Germinal center (tissue), 1 donor: Measurements from ENCODE around the gene RCE1.

ENCODE experiments used
- DNase-seq: peaks from one replicate; pipeline ENCODE4 v3.0.0; 2012; ENCODE audit warnings: mixed read lengths, low spot score

Gene RCE1

DNA sequence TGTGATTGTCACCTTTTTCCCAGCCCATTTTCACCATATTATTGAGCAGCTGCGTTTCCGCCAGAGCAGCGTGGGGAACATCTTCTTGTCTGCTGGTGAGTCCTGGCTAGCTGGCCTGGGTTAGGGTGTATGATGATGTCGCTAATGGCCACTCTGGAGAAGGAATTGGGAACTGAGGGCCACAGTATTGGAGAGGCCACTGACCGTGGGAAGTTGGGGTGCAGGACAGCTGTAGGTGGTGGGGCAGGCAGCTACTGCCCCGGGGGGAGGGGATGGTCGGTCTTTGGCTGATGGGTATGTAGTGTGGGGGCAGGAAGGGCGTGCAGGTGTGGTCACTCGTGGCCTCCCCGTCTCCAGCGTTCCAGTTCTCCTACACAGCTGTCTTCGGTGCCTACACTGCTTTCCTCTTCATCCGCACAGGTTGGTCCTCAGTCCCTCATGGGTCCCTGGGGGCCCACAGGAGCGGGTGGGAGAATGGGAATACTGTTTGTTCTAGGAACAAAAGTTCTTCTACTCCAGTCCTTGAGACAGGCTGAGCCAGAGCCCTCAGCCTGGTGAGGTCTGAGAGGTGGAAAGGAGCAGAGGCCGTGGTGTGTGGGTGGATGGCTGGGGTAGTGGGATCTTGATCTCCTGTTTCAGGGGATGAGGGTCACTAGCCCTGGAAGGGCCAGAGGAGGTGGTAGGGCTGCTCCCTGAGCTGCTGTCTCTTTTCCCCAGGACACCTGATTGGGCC lies 2.1 kb downstream of the RCE1 start:
- DNase-seq = no peak

DNA sequence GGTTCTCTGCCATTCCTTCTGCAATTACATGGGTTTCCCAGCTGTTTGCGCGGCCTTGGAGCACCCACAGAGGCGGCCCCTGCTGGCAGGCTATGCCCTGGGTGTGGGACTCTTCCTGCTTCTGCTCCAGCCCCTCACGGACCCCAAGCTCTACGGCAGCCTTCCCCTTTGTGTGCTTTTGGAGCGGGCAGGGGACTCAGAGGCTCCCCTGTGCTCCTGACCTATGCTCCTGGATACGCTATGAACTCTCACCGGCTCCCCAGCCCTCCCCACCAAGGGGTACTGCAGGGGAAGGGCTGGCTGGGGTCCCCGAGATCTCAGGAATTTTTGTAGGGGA lies 2.6 kb downstream of the RCE1 start:
- no peak for DNase-seq

DNA sequence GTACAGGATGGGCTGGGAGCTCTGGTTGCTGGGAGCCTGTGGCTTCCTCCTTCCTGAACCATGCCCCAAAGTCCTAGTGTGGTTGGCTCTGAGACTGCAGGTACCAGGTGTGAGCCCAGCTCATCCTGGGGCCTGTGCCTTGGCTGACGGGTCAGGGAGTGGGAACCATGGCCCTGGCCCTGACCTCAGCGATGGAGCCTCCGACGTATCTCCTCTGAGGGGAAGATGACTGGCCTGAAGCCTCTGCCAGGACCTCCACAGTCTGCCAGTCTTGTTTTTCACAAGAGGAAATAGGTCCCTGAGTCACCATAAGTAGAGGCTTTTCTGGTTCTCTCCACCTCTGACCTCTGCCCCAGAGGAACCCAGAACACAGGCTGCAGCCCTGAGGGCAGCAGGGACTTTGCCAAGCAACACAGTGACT lies 3.4 kb downstream of the RCE1 start:
- no peak for DNase-seq

DNA sequence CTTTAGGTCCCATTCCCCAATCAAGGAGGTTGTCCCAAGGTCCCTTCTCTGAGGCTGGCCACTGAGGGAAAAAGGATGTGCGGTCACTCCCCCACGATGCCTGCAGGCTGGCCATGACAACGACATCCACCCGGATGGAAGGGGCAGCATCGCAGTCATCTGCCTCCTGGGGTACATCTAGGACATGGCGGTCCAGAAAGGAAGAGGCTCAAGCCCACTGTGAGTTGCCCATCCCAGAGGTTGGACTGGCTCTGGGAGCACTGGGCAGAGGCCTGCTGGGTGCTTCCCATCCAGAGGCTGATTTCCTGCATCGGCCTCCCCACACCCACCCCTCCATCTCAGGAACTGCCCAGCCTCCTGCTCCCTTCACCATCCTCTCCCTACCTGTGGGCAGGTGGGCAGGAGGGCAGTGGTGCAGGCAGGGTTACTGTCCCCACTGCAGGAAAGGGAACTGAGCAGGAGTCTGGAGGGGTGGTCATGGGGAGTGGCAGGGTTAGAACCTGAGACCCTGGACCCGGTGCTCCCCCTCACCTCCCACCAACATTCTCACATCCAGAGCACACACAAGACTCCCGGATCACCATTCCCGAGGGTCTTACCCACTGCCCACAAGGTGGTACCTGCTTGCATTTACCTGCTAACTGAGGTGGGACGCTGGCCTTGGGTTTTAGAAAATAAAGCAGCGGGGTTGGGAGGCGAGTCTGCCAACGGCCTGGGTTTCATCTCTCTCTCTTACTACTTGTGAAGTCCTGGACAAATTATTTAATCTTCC lies 4.4 kb downstream of the RCE1 start:
- no peak for DNase-seq

DNA sequence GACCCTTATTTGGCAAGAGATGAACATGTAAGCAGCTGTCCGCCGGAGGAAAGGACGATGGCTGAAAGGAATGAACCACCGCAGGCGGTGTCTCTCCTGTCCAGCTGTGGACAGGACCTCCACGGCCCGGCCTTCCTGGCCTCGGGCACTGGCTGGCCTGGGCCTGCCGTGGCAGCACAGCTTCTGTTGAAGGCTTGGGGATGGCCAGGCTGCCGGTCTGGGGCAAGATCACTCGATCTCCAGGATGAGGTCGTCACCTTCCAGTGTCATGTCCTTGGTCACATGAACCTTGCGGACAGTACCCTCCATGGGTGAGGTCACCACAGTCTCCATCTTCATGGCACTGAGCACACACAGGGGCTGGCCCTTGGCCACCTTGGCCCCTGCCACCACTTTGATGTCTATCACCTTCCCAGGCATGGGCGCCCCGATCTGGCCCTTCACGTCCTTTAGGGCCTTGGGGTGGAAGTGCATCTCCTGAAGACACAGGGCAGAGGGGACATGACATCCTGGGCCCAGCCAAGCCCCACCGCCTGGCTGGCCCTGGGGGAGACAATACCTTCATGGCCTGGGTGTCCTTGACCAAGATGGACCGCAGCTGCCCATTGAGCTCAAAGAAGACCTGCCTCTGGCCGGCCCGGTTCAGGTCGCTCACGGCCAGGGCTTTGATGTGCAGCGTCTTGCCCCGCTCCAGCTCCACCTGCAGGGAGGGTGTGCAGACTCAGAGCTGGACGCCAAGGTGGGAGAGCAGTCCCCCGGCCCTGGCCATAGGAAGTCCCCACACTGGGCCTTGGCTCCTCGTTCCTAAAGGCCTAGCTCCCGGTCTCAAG lies 5.6 kb downstream of the RCE1 start:
- DNase-seq = no peak

DNA sequence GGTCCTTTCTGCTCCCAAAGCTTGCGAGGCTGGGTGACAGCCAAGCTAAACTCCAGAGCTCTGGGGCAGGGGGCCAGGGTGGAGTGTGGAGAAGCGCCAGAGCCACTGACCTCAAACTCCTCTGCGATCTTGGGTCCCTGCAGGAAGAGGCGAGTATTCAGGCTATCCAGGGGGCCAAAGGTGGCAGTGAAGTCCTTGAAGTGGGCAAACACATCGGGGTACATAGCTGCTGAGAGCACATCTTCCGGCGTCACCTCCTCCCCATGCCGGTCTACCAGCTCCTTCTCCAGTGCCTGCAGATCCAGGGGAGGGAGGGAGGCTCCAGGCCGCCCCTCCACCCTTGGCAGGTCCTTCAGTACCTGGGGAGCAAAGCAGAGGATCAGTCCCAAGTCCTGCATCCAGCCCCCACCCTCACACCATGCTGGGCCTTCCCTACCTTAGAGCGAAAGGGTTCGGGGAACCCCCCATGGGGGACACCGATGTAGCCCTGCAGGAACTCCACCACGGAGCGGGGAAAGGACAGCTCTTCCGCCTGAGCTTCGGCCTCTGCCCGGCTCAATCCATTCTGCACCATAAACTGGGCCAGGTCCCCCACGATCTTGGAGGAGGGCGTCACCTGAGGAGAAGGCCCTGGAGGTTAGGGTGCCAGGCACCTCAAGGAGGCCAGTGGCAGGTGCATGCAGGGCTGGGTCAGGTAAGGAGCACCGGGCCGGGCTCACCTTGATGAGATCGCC lies 6.4 kb downstream of the RCE1 start:
- no peak for DNase-seq

DNA sequence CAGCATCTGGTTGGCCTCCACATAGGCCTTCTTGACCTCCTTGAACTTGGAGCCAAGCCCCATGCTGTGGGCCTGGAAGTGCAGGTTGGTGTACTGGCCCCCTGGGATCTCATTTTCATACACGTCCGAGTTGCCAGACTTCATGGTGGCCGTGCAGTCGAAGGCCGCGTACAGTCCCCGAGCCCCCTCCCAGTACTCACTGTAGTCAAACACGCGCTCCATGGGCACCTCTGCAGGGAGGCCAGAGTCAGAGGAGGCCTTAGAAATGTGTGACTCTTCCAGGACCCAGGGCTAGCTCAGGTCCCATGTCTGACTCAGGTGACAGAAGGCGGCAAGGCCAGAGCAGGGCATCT lies 7.0 kb downstream of the RCE1 start:
- DNase-seq = no peak

DNA sequence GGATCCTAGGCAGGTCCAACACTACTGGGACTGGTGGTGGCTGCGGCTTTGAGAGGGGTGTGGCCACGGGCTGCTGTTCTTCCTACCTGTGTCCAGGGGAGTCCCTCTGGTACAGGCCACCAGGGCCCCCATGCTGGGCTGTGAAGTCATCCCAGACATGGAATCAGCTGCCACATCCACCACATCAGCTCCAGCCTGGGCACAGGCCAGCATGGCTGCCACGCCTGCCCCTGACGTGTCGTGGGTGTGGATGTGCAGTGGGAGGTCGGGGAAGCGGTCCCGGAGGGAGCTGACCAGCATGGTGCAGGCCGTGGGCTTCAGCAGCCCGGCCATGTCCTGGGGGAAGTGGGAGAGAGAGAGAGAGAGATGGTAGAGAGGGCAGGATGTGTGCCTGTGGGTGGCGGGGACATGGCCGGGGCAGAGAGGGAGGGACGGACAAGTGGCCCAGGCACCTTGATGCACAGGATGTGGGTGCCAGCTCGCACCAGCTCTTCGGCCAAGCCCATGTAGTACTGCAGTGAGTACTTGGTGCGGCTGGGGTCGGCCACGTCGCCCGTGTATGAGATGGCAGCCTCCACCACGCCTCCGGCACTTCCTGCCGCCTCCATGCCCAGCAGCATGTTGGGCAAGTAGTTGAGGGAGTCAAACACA lies 7.5 kb downstream of the RCE1 start:
- no peak for DNase-seq

DNA sequence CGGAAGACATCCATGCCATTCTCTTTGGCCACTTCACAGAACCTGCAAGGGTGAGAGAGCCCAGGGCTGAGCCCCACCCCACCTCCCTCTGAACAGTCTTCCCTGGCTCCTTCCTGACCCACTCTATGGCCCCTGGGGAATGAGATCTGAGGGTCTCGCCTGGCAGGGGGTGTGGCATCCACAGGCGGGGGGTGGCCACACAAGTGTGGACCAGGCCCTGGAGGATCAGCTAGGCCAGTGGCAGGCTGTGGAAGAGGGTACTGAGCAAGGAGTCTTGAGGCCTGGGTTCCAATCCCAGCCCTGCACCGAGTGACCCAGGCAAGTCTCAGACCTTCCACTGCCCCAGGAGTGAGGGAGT lies 8.0 kb downstream of the RCE1 start:
- DNase-seq = no peak

DNA sequence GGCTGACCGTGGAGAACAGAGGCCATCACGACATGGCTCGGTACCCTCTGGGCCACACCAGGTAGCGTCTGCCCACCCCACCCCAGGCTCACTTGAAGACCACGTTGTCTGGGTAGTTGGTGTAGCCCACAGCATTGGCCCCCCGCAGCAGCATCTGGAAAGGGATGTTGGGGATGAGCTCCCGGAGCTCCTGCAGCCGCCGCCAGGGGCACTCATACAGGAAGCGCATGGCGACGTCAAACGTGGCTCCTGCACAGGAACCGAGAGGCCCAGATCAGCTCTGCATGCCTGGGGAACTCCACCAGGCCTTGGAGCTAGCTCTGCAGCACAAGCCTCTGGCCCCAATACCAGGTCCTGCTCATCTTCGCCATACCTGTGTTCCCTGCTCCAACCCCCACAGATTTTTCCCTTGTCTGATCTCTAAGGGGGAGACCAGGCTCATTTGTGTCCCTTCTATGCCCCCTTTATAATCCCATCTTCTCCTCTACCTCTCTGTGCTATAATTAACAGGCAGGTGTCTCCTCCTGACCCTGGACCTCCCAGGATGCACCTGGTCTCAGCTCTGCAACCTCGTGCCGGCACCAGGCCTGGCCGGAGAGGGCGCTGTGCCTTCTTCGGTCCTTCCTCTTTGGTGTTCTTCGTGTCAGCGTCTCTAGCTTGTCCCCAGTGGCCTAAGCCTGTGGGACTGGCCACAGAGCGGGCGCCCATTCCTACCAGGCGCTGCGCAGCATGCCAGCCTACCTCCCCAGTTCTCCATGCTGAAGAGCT lies 8.6 kb downstream of the RCE1 start:
- peak; percentile 50 for DNase-seq

DNA sequence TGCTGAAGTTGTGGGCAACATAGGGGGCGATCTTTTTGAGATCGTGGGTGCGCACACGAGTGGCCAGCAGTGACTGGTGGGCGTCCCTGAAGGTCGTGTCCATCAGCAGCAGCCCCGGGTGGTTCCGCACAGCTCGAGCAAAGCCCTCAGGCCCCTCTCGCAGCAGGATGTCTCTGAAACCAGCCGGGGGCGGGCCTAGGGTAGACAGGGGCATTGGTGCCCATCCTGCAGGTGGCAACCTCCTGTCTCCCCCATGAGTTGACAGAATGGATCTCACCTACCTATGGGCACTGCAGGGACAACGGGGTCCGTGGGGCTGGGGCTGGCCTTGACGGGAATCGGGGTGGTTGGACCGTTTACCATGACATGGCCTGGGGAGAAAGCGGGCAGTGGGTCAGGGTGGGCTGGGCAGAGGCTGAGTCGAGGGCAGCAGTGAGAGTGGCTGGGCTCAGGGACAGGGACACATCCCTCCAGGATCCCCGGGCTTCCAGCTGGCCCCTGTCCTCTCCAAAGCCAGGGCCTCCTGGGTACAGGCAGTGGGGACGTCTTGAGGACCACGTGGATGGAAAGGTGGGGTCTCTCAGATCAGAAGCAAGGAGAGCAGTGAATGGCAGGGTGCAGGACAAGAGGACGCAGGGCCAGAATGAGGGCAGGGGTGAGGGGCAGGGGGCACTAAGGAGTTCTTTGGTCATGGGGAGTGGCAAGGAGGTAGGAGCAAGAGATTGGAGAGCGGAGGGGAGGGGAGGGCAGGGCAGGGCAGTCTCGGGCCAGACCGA lies 9.4 kb downstream of the RCE1 start:
- no peak for DNase-seq

DNA sequence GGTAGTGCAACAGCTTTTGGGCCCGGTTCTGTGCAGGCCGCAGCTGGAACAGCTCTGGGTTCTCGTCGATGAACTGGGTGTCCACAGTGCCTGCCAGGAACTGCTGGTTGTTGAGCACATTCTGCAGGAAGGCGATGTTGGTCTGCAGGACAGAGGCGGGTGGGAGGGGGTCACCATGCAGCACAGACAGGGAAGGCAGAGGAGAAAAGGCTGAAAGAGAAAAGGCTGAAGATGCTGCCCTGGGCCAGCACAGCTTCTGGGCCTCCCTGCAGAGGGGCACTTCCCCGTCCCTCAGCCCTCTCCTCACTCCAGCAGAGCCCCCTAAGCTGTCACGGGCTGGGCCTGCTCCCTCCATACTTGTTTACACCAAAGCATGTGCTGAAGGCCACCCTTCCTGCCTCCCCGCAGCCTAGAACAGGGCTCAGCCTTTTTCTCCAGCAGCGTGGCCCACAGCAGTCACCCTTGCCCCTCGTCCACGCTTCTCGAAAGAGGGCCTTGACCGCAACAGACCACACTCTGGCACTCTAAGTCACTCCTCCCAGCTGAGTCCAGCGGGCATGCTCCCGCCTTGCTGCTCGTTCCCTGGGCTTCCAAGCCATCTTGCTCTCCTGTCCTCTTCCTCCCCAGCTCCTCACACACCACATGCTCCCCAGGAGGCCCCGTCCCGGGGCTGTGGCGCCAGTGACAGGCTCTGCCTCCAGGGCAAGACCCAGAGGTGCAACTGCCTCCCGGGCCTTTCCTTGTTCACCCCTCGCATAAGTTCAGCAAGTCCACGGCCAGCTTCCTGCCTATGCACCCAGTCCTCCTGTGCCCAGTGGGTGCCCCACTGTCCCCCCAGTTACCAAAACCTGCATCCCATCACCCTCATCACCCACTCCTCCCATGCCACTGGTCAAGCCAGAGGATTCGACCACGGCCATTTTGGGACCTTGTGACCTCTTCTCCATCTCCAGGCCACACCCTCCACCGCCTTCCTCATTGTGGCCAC lies 10.3 kb downstream of the RCE1 start:
- DNase-seq = no peak

DNA sequence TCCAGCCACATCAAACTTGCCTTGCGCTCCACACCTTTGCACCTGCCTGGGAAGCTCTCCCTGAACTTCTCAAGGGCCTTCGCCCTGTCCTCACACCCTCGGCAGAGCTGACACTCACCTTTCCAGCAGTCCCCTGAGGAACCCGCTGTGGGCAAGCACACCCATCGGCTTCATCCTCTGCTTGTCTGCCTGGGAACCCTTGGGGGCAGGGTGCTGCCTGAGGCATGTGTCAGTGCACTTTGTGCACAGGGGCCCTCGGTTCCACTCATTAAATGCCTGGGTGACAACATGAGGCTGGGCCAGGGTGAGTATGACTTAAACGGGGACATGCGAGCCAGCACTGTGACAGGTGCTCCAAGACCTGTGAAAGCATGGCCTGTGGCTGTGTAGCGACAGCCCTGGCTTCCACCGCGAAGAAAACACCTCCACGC lies 11.0 kb downstream of the RCE1 start:
- no peak for DNase-seq

DNA sequence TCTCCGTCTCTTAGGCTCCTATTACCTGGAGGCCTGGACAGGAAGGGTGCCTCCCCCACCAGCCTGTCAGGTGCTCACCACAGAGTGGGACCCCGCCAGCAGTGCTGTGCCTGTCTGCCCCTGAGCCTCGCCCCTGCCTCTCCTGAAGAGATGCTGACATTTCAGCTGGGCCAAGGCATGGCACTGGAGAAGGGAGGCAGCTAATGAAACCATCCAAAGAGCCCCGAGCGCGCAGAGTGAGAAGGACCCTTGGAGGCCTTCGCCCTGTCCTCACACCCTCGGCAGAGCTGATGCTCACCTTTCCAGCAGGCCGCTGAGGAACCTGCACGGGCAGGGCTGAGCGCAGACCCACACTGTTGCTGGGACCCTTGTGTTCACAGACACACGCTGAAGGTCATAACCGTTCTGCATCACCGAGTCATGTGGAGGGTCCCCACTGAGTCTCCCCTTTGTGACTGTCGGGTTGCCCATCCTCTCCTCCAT lies 11.5 kb downstream of the RCE1 start:
- no peak for DNase-seq

DNA sequence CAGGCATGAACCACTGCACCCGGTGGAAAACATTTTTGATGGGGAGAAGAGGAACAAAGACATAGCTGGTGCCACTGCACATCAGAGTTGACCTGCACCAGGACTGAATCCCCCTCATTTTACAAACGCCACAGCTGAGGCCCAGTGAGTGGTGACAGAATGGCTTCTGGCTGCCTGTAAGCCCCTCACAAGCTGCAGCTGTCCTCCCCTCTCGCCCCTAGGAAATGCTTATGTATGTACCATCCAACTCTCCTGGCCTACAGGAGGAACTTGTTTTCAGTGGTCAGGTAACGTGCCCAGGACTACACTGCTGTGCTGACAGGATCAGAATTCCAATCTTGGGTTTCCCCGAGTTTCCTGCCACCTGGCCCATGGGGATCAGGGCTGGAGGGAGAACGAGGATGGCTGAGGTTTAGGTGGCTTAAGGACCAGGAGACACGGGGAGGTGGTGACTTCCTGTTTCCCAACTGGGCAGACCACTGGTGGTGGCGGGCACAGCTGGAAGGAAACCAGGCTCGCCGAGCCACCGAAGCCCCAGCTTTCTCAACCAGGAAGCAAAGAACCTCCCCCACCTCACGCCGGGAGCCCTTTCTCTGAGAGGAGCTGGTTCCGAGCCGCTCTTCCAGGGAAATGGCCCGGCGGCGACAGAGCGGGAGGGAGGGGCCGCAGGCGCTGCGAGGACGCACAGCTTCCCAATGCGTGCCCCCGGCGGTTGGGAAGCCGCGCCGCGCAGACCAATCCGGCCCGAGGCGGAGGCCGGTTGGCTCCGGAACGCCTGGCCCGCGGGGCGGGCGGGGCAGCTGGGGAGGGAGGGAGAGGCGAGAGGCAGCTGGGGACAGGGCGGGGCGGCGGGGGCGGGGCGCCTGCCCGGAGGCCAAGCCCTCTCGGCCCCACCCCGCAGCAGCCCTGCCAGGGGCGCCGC lies 12.6 kb downstream of the RCE1 start:
- DNase-seq = peak; percentile 93

DNA sequence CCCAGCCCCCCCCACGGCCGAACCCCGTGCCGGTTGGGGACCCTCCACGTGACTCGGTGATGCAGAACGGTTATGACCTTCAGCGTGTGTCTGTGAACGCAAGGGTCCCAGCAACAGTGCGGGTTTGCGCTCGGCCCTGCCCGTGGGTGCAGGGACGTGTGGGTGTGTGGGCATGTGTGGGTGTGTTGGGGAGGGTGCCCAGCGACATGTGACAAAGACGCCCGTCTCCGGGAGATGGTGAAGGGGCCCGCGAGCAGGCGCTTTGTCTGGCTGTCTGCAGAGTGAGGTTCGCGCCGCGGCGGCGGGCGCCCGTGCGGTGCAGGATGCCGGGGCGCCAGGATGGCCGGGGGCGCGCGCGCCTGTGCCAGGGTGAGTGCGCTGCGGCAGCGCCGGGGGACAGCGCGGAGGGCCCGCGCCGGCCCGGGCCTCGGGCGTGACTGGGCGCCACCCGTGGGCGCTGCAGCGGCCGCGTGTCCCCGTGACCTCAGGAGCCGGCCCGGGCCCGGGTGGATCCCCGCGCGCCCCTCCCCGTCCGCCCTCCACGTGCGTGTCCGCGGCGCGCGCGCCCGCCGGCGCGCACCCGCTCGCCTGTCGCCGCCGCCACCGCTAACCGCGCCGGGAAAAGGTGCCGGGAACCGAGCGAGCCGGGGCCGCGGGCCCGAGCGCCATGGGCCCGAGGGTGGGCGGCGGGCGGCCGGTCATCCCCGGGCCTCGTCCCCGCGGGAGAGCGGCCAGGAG lies 13.4 kb downstream of the RCE1 start, which contains the start of gene LRFN4:
LRFN4 (plus strand) TSS at position 569 of the 738 bp plus-strand sequence. CDS start 681 bp downstream, outside the sequence.
- peak; percentile 68 for DNase-seq
